Stomach (tissue), 9 donors: Measurements from ENCODE around the gene EXT2. TPM values are rescaled to one million over a fixed set of nuclear protein-coding genes. Genes with fewer than 3 reads are reported as not detected.

ENCODE experiments used
- DNase-seq, 2 donors: peaks; one replicate each; pipeline versions ENCODE4 v3.0.0 to v3.0.0-alpha.2; 2013 to 2019
- H3K27ac ChIP-seq, 5 donors: fragments of 200-600 bp in 4 of 5; sonication (generic) in 4 of 5; one replicate each; pipeline ENCODE4 v1.5.1; 2013 to 2019; ENCODE audit warnings: mild to moderate bottlenecking in 1 of 5, moderate library complexity in 1 of 5
- H3K27me3 ChIP-seq, 3 donors: fragments of 200-600 bp; sonication (generic); one replicate each; pipeline ENCODE4 v1.5.1; 2017 to 2019; ENCODE audit warnings: mixed run types in 1 of 3
- H3K36me3 ChIP-seq, 4 donors: fragments of 200-600 bp; sonication (generic); 1 replicate in 3 of 4; 2 replicates in 1 of 4; pipeline ENCODE4 v1.5.1; 2016 to 2019
- H3K4me1 ChIP-seq, 4 donors: fragments of 200-600 bp; sonication (generic); one replicate each; pipeline ENCODE4 v1.5.1; 2016 to 2019
- H3K4me3 ChIP-seq, 4 donors: fragments of 200-600 bp; sonication (generic) in 3 of 4; one replicate each; pipeline ENCODE4 v1.5.1; 2016 to 2019; ENCODE audit warnings: mild to moderate bottlenecking in 1 of 4
- H3K9me3 ChIP-seq, 4 donors: fragments of 200-600 bp; sonication (generic); one replicate each; pipeline ENCODE4 v1.5.1; 2016 to 2019
- CTCF ChIP-seq, 7 experiments: fragments of 450-650 bp in 4 of 7; fragments of 200-600 bp in 3 of 7; sonication (generic) in 3 of 7; IDR thresholded peaks; one replicate each; pipeline ENCODE4 v1.5.1; 2016 to 2019; ENCODE audit warnings: antibody characterized with exemption in 7 of 7, control low read depth in 2 of 7, mild to moderate bottlenecking in 1 of 7
- EP300 ChIP-seq: sonication (generic); formaldehyde crosslinking; IDR thresholded peaks from one replicate; pipeline ENCODE4 v1.6.1; 2017; ENCODE audit warnings: antibody characterized with exemption
- POLR2A ChIP-seq, 4 donors: fragments of 450-650 bp; IDR thresholded peaks; one replicate each; pipeline ENCODE4 v1.6.1; 2016; ENCODE audit warnings: antibody characterized with exemption in 4 of 4, control low read depth in 2 of 4, mild to moderate bottlenecking in 1 of 4, moderate library complexity in 1 of 4
- POLR2AphosphoS5 ChIP-seq, 3 donors: sonication (generic); formaldehyde crosslinking; IDR thresholded peaks; one replicate each; pipeline ENCODE4 v1.6.1; 2016; ENCODE audit warnings: antibody characterized with exemption in 3 of 3
- WGBS, 5 donors: extraction: QIAGEN DNeasy Blood & Tissue Kit in 3 of 5; methylation state at CpG; one replicate each; pipeline versions ENCODE4 v1.1.5 to v1.1.7; 2013 to 2018; 5-methylcytosine and 5-hydroxymethylcytosine counted together
- intact Hi-C: fragments of 100-400 bp; cut with DNase I; formaldehyde crosslinking; loops from one replicate; pipeline ENCODE4 v1.15.1; 2023; ENCODE audit warnings: low total_unique reads
- polyA plus RNA-seq, 3 donors: library from polyadenylated mRNA; stranded (reverse); fragments of 200-250 nt; gene quantifications; one replicate each; pipeline ENCODE4 v1.2.3, GENCODE V29; 2013
- total RNA-seq, 5 donors: library from RNA; depleted of rRNA; stranded (reverse); fragments of >200 nt; gene quantifications; one replicate each; pipeline versions ENCODE4 v1.1.0 to v1.2.3, GENCODE V29; 2014 to 2016
- donor health status: healthy with polysubstance abuse.
- donor health status: Bipolar disorder and iron deficiency.
- donor health status: healthy.

EXT2 gene
- total and polyA plus RNA-seq, 8 donors = 10.5 to 93.8 (median 16.0) TPM

- H3K4me3 ChIP-seq = no peak overlapping the region
- H3K27me3 ChIP-seq = peaks cover 0 to 11% (median 0%) of the 10 kb centered on the region in 3 donors
- peak in 1 of 2 donors; percentile 32 for DNase-seq
- 84 to 88% (median 85%) methylated on average over 18 to 20 of the region's 20 CpGs for WGBS, 5 donors
- no peaks in the 10 kb centered on the region for H3K9me3 ChIP-seq
- TF ChIP-seq POLR2AphosphoS5 (IDR thresholded peaks at IDR 0.05) = no peak
- TF ChIP-seq CTCF (IDR thresholded peaks at IDR 0.05) = no peak
- no peak for TF ChIP-seq EP300
- no peak for TF ChIP-seq POLR2A (IDR thresholded peaks at IDR 0.05)
- no peak overlapping the region for H3K27ac ChIP-seq
- H3K4me1 ChIP-seq = no peaks in the 10 kb centered on the region
- no peaks in the 10 kb centered on the region for H3K36me3 ChIP-seq
- intact Hi-C loops = no loop called here
Measured at GRCh38 chr11:44270403-44271273, 175.2 kb downstream of the EXT2 start.

GRCh38 chr11:44271286-44271685 is 175.8 kb downstream of the EXT2 start:
- H3K27me3 ChIP-seq = peaks cover 0 to 11% (median 0%) of the 10 kb centered on the region in 3 donors
- no peaks in the 10 kb centered on the region for H3K36me3 ChIP-seq
- DNase-seq = no peak
- intact Hi-C loops = no loop called here
- TF ChIP-seq POLR2A (IDR thresholded peaks at IDR 0.05) = no peak
- TF ChIP-seq CTCF (IDR thresholded peaks at IDR 0.05) = no peak
- no peak for TF ChIP-seq EP300
- TF ChIP-seq POLR2AphosphoS5 (IDR thresholded peaks at IDR 0.05) = no peak
- H3K9me3 ChIP-seq = no peaks in the 10 kb centered on the region
- H3K4me1 ChIP-seq = no peaks in the 10 kb centered on the region
- H3K4me3 ChIP-seq = no peak overlapping the region
- no peak overlapping the region for H3K27ac ChIP-seq
- WGBS, 5 donors = 80 to 90% (median 85%) methylated on average over 6 of the region's 6 CpGs

GRCh38 chr11:44274404-44274803 is 178.9 kb downstream of the EXT2 start:
- Histone ChIP-seq H3K9me3 (no peaks in the 10 kb centered on the region), H3K27ac (no peak overlapping the region), H3K36me3 (no peaks in the 10 kb centered on the region), H3K27me3 (peaks cover 0 to 11% (median 0%) of the 10 kb centered on the region in 3 donors), H3K4me1 (no peaks in the 10 kb centered on the region), H3K4me3 (no peak overlapping the region)
- TF ChIP-seq EP300 = no peak
- TF ChIP-seq POLR2AphosphoS5 (IDR thresholded peaks at IDR 0.05) = no peak
- TF ChIP-seq POLR2A (IDR thresholded peaks at IDR 0.05) = no peak
- no peak for TF ChIP-seq CTCF (IDR thresholded peaks at IDR 0.05)
- no peak for DNase-seq
- intact Hi-C loops = no loop called here
- 80 to 91% (median 88%) methylated on average over 1 of the region's 1 CpG for WGBS, 5 donors

- Histone ChIP-seq H3K27ac (no peak overlapping the region), H3K4me3 (no peak overlapping the region), H3K36me3 (no peaks in the 10 kb centered on the region), H3K27me3 (peaks cover 0 to 6% (median 0%) of the 10 kb centered on the region in 3 donors), H3K4me1 (no peaks in the 10 kb centered on the region), H3K9me3 (no peaks in the 10 kb centered on the region)
- WGBS, 5 donors = 90 to 99% (median 97%) methylated on average over 8 to 10 of the region's 10 CpGs
- intact Hi-C loops = no loop called here
- TF ChIP-seq CTCF (IDR thresholded peaks at IDR 0.05) = no peak
- no peak for TF ChIP-seq POLR2AphosphoS5 (IDR thresholded peaks at IDR 0.05)
- no peak for TF ChIP-seq POLR2A (IDR thresholded peaks at IDR 0.05)
- TF ChIP-seq EP300 = no peak
- DNase-seq = no peak
Measured at GRCh38 chr11:44275241-44275640, 179.8 kb downstream of the EXT2 start.
